HepG2 (cell line): ENCODE results near the gene RARA. TPM values are rescaled to one million over a fixed set of nuclear protein-coding genes. Genes with fewer than 3 reads are reported as not detected.
A peak's percentile ranks its signal among the peaks of the same experiment; 100 is the strongest.

Experiments used
- CCDC6 ChIP-seq: sonication (generic); formaldehyde crosslinking; IDR thresholded peaks from 2 replicates; pipeline ENCODE4 v1.8.1; 2022; ENCODE audit warnings: mild to moderate bottlenecking, missing genetic modification reagents, moderate library complexity
- FOSL1 ChIP-seq: sonication (generic); formaldehyde crosslinking; IDR thresholded peaks from 2 replicates; pipeline ENCODE4 v1.9.0; 2021; ENCODE audit warnings: missing genetic modification reagents, borderline replicate concordance
- FOXP1 ChIP-seq, 2 experiments: fragments of 450-650 bp in 1 of 2; IDR thresholded peaks; 2 replicates each; pipeline ENCODE4 v1.6.1; 2017 to 2018; ENCODE audit warnings: antibody characterized with exemption in 1 of 2
- GATAD1 ChIP-seq: IDR thresholded peaks from 2 replicates; pipeline ENCODE4 v1.6.1; 2016; ENCODE audit warnings: missing genetic modification reagents, missing compliant biosample characterization
- GMEB1 ChIP-seq: sonication (generic); formaldehyde crosslinking; IDR thresholded peaks from 2 replicates; pipeline ENCODE4 v1.5.1; 2020; ENCODE audit warnings: missing genetic modification reagents, mild to moderate bottlenecking, borderline replicate concordance
- MLX ChIP-seq: IDR thresholded peaks from 2 replicates; pipeline ENCODE4 v1.6.1; 2016
- REL ChIP-seq: sonication (generic); formaldehyde crosslinking; conservative IDR thresholded peaks from 2 replicates; pipeline ENCODE4 v1.8.0; 2022; ENCODE audit warnings: mild to moderate bottlenecking, missing genetic modification reagents, moderate library complexity
- TEAD3 ChIP-seq: optimal IDR thresholded peaks from 2 replicates; pipeline ENCODE3; 2016; ENCODE audit warnings: borderline replicate concordance
- ZFP90 ChIP-seq: sonication (generic); formaldehyde crosslinking; IDR thresholded peaks from 2 replicates; pipeline ENCODE4 v1.8.0; 2022; ENCODE audit warnings: missing genetic modification reagents, mild to moderate bottlenecking, inconsistent platforms, borderline replicate concordance
- ZNF251 ChIP-seq: sonication (generic); formaldehyde crosslinking; IDR thresholded peaks from 2 replicates; pipeline ENCODE4 v1.9.0; 2021; ENCODE audit warnings: mild to moderate bottlenecking, missing genetic modification reagents
- ZNF317 ChIP-seq: sonication (generic); formaldehyde crosslinking; IDR thresholded peaks from 2 replicates; pipeline ENCODE4 v1.5.0; 2020; ENCODE audit warnings: mild to moderate bottlenecking, missing genetic modification reagents
- ZNF451 ChIP-seq: sonication (generic); formaldehyde crosslinking; IDR thresholded peaks from 2 replicates; pipeline ENCODE4 v1.5.0; 2020; ENCODE audit warnings: mild to moderate bottlenecking, missing genetic modification reagents
- ZNF609 ChIP-seq: sonication (generic); formaldehyde crosslinking; IDR thresholded peaks from 2 replicates; pipeline ENCODE4 v1.4.0; 2020; ENCODE audit warnings: mild to moderate bottlenecking, missing genetic modification reagents, borderline replicate concordance
- ZNF75D ChIP-seq: sonication (generic); formaldehyde crosslinking; IDR thresholded peaks from 2 replicates; pipeline ENCODE4 v1.8.1; 2023; ENCODE audit warnings: missing genetic modification reagents, mild to moderate bottlenecking, borderline replicate concordance
- ZNF761 ChIP-seq: sonication (generic); formaldehyde crosslinking; conservative IDR thresholded peaks from 2 replicates; pipeline ENCODE4 v1.4.0; 2020; ENCODE audit warnings: mild to moderate bottlenecking, missing genetic modification reagents
- polyA plus RNA-seq, 8 experiments: library from polyadenylated mRNA; depleted of rRNA in 3 of 8; stranded (reverse) in 7 of 8; unstranded in 1 of 8; fragments of >200 nt; fragmentation: Illumina TruSeq in 4 of 8; extraction: Trizol in 4 of 8; gene quantifications; 2 replicates each; pipeline versions ENCODE4 v1.2.1 to v1.2.3, GENCODE V29; 2011 to 2016; ENCODE audit warnings: low read depth in 4 of 8, missing spikeins in 1 of 8, mixed read lengths in 1 of 8; ENCODE audit not compliant: insufficient read depth in 1 of 8
- total RNA-seq, 5 experiments: library from RNA; depleted of rRNA; stranded (reverse); fragments of >200 nt; fragmentation: Illumina TruSeq; extraction: Trizol; gene quantifications; 2 replicates each; pipeline ENCODE4 v1.2.3, GENCODE V29; 2016; ENCODE audit warnings: low read depth in 1 of 5
- TF ChIP-seq, protein P1 (sequence below): sonication (generic); formaldehyde crosslinking; IDR thresholded peaks from 2 replicates; pipeline ENCODE4 v1.5.0; 2020; ENCODE audit warnings: missing genetic modification reagents
- TF ChIP-seq, protein P2 (sequence below): sonication (generic); formaldehyde crosslinking; conservative IDR thresholded peaks from 2 replicates; pipeline ENCODE4 v1.4.0; 2020; ENCODE audit warnings: missing genetic modification reagents
- TF ChIP-seq, protein P3 (sequence below): sonication (generic); IDR thresholded peaks from 2 replicates; pipeline ENCODE4 v1.6.1; 2016; ENCODE audit warnings: low read depth, borderline replicate concordance

Gene RARA
- total and polyA plus RNA-seq, 2 of the 13 experiments (the other 11 are each of a cell fraction or from before 2014, with no cell fraction given) = 6.4 to 8.6 TPM

GRCh38 chr17:40355123-40355803, 46.3 kb downstream of the RARA start (continued):
- TF ChIP-seq MLX (CRISPR knock-in tag) = no peak
- no peak for TF ChIP-seq ZFP90 (CRISPR knock-in tag)
- TF ChIP-seq, protein P1, sequence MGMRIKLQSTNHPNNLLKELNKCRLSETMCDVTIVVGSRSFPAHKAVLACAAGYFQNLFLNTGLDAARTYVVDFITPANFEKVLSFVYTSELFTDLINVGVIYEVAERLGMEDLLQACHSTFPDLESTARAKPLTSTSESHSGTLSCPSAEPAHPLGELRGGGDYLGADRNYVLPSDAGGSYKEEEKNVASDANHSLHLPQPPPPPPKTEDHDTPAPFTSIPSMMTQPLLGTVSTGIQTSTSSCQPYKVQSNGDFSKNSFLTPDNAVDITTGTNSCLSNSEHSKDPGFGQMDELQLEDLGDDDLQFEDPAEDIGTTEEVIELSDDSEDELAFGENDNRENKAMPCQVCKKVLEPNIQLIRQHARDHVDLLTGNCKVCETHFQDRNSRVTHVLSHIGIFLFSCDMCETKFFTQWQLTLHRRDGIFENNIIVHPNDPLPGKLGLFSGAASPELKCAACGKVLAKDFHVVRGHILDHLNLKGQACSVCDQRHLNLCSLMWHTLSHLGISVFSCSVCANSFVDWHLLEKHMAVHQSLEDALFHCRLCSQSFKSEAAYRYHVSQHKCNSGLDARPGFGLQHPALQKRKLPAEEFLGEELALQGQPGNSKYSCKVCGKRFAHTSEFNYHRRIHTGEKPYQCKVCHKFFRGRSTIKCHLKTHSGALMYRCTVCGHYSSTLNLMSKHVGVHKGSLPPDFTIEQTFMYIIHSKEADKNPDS (CRISPR knock-in tag) = no peak
- TF ChIP-seq ZNF609 = peak; percentile 32; the same call in 1 of the 2 replicates
- TF ChIP-seq ZNF75D (CRISPR knock-in tag) = no peak
- TF ChIP-seq CCDC6 = no peak
- no peak for TF ChIP-seq FOSL1
- 0 out of 2 replicates have a peak, but pooled peaks have one; percentile 49 for TF ChIP-seq GATAD1 (CRISPR knock-in tag)
- no peak for TF ChIP-seq ZNF251 (CRISPR knock-in tag)
- TF ChIP-seq GMEB1 (CRISPR knock-in tag) = no peak; the same call in 1 of the 2 replicates
- TF ChIP-seq FOXP1 (IDR thresholded peaks at IDR 0.05) = no peak
- TF ChIP-seq FOXP1 (CRISPR knock-in tag; IDR thresholded peaks at IDR 0.05) = no peak
- TF ChIP-seq, protein P2, sequence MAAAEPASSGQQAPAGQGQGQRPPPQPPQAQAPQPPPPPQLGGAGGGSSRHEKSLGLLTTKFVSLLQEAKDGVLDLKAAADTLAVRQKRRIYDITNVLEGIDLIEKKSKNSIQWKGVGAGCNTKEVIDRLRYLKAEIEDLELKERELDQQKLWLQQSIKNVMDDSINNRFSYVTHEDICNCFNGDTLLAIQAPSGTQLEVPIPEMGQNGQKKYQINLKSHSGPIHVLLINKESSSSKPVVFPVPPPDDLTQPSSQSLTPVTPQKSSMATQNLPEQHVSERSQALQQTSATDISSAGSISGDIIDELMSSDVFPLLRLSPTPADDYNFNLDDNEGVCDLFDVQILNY (CRISPR knock-in tag) = no peak
- 0 out of 2 replicates have a peak, but pooled peaks have one; percentile 71 for TF ChIP-seq ZNF451
- 0 out of 2 replicates have a peak, but pooled peaks have one; percentile 47 for TF ChIP-seq ZNF761 (CRISPR knock-in tag)
- TF ChIP-seq, protein P3, sequence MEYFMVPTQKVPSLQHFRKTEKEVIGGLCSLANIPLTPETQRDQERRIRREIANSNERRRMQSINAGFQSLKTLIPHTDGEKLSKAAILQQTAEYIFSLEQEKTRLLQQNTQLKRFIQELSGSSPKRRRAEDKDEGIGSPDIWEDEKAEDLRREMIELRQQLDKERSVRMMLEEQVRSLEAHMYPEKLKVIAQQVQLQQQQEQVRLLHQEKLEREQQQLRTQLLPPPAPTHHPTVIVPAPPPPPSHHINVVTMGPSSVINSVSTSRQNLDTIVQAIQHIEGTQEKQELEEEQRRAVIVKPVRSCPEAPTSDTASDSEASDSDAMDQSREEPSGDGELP = peak; percentile 69; the same call in 1 of the 2 replicates
- TF ChIP-seq ZNF317 (CRISPR knock-in tag) = no peak
- TF ChIP-seq REL (CRISPR knock-in tag) = no peak
- TF ChIP-seq TEAD3 (CRISPR knock-in tag) = peak; percentile 59
